Measurements from ENCODE around the gene HINFP.
A peak's percentile ranks its signal among the peaks of the same experiment; 100 is the strongest.
"Not testable (repeated sequence)": the region's sequence is repeated elsewhere in the genome, so short reads cannot be mapped to it uniquely, and the experiment has no call there.

HINFP gene

GRCh38 chr11:119116235-119116594 lies 5.2 kb upstream of the HINFP start:
- DNase-seq (ENCODE audit: insufficient read length, low spot score): no peak
- no peak for FAIRE-seq

DNA sequence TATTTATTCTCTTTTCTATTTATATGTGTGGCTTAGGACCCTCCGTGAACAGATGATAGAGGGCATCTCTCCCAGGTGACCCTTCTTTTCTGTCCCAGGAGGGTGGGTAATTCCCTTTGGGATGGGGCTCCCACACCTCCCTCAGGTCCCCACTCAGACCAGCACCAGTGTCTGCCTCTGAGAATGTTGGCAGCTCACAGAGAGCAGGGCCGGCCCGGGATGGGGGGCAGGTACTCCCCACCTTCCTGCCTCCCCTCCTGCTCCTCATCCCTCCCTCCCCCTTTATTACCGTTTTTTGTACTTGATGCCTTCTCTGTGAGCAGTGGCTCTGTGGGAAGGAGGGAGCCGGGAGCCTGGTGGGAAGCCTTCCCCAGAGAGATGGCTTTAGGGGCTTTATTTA lies 4.8 kb upstream of the HINFP start:
- no peak for FAIRE-seq
- no peak for DNase-seq (ENCODE audit: insufficient read length, low spot score)

DNA sequence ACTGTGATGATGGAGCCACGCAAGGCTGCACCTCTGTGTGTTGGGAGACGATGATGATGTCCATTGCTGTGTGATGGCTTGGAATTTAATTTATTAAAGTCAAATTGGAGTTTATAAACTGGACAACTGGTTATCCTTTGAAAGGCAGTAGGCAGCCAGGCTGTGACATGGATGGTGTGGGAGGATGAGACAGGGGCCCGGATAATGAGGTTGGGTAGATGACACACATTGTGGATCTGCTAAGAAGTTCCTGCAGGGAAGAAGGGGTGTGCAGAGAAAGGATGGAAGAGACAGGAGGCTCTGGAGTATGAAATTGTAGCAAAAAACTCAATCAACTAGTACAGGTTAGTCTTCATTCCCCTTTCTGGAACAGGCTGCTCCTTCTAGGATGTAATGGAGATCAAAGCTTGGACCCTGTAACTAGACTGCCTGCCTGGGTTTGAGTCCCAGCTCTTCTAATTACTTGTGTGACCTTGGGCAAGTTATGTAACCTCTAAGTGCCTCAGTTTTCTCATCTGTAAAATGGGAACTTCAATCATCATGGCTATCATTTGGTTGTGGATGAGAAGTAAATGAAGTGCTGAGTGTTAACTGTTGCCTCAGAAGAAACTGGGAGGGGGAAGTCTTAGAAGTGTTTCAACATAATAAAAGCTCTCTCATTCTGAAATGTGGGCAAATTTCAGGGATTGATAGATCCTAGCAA lies 4.2 kb upstream of the HINFP start:
- no peak for DNase-seq (ENCODE audit: insufficient read length, low spot score)
- FAIRE-seq: peak; percentile 45

DNA sequence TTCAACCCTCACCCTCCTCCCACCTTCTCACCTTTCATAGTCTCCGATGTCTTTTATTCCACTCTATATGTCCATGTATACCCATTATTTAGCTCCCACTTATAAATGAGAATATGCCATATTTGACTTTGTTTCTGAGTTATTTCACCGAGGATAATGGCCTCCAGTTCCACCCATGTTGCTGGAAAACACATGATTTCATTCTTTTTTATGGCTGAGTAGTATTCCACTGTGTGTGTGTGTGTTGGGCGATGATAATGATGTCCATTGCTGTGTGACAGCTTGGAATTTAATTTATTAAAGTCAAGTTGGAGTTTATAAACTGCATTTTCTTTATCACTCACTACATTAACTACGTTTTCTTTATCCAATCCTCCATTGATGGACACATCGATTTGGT lies 3.2 kb upstream of the HINFP start:
- FAIRE-seq: no peak

DNA sequence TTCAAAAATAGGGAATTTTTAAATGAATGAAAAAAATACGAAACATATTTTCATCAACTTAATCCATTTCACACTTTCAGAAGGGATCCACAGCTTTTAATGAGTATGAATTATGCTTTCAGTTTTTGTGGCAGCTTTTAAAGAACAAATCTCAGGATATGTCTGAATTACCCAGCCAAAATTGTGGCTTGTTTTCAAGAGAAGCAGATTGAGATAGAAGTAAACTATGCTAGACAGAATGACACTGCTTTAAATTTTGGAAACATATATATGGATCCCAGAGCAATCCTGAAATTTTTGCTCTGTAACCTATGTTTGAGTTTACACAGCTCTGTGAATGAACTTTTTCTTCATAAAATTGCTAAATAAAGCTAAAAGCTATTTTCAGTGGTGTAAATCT lies 2.4 kb upstream of the HINFP start:
- DNase-seq (ENCODE audit: insufficient read length, low spot score): no peak
- FAIRE-seq: no peak

More for the DNA sequence above, 3.2 kb upstream of the HINFP start:
- no peak for DNase-seq (ENCODE audit: insufficient read length, low spot score)

DNA sequence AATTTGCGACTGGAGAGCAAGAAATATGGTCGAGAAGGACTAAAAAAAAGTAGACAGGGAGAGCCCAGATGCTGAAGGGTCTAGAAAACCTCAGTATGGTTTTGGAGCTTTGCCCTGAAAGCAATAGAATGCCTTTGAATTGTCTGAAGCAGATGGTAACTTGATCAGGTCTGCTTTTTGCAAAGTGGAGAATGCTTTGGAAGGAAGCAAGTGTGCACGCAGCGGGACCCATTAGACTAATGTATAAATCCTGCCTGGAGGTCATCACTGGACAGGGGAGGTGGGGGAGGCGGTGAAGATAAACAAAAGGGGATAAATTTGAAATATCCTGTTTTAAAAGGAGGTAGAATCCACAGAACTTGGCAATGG lies 757 bp upstream of the HINFP start:
- FAIRE-seq: peak; percentile 18
- no peak for DNase-seq (ENCODE audit: insufficient read length, low spot score)

DNA sequence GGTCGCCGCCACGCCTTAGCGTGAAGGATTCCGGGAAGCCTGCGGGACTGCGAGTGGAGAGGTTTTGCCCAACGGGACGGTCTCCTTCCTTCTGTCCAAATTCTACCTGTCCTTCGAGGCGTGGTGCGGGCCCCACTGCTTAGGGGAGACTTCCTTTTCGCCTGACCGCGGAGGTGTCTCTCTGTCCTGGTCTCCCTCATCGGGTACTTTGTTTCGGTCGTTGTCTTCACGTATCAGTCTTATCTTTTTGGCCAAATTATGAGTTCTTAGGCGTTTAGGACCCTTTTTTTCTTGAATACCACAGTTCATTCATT lies 388 bp downstream of the HINFP start:
- DNase-seq (ENCODE audit: insufficient read length, low spot score) (no peak), FAIRE-seq (no peak)

DNA sequence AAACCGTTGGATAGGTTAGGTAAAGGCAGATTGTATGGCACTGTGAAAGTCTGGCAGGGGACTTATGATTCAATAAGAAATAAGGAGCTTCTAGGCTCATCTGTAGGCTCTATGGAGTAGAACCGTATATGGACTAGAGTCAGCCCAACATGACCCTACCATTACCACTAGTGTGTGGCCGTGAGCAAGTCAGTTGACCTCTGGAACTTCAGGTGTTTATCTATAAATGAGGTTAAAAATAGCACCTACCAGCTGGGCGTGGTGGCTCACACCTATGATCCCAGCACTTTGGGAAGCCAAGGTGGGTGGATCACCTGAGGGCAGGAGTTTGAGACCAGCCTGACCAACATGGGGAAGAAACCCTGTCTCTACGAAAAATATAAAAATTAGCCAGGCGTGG lies 4.4 kb downstream of the HINFP start:
- no peak for DNase-seq (ENCODE audit: insufficient read length, low spot score)
- no peak for FAIRE-seq

GRCh38 chr11:119126675-119127268 lies 5.4 kb downstream of the HINFP start:
- DNase-seq (ENCODE audit: insufficient read length, low spot score) (no peak), FAIRE-seq (no peak)

DNA sequence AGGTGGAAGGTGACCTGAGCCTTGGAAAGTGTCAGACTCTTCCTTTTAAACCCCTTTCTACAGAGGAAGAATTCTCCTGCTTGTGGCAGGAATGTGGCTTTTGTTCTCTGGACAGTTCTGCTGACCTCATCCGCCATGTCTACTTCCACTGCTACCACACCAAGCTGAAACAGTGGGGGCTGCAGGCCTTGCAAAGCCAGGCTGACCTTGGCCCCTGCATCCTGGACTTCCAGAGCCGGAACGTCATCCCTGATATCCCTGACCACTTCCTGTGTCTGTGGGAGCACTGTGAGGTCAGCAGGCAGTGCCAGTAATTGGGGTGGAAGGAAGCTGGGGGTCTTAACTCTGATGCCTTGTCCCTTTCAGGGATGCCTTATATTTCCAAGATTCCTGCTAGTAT lies 9.3 kb downstream of the HINFP start:
- no peak for DNase-seq (ENCODE audit: insufficient read length, low spot score)
- FAIRE-seq: no peak

DNA sequence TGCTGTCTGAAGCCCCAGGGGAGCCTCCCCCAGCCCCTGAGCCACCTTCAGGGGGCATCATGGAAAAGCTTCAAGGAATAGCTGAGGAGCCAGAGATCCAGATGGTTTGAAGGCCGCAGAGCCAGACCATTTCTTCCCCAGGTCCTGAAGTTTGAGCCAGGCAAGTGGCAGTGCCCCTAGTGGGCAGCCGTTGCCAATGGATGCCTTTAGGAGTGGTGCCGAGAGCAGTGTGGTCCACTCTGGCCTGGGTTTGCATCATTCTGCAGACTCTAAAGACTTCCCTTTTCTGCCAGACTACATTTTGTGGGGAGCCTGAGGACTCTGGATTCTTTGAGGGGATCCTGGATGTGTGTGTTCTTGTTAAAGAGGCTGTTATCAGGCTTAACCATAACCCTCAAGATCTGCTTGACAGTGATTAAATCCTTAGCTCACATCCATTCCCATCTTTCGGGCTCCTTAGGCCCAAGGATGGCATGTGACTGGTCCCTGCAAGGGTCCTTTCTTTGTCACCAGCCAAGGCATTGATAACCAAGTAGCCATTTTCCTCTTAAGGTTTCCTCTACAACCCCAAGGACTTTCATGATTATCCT lies 13.1 kb downstream of the HINFP start:
- FAIRE-seq (no peak), DNase-seq (ENCODE audit: insufficient read length, low spot score) (no peak)

DNA sequence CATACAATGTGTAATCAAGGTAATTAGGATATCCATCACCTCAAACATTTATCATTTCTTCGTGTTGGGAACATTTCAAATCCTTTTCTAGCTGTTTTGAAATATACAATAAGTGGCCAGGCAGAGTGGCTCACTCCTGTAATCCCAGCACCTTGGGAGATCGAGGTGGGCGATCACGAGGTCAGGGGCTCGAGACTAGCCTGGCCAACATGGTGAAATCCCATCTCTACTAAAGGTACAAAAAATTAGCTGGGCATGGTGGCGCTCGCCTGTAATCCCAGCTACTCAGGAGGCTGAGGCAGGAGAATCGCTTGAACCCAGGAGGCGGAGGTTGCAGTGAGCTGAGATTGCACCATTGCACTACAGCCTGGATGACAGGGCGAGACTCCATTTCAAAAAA lies 17.9 kb downstream of the HINFP start:
- DNase-seq (ENCODE audit: insufficient read length, low spot score); FAIRE-seq: not testable (repeated sequence)

DNA sequence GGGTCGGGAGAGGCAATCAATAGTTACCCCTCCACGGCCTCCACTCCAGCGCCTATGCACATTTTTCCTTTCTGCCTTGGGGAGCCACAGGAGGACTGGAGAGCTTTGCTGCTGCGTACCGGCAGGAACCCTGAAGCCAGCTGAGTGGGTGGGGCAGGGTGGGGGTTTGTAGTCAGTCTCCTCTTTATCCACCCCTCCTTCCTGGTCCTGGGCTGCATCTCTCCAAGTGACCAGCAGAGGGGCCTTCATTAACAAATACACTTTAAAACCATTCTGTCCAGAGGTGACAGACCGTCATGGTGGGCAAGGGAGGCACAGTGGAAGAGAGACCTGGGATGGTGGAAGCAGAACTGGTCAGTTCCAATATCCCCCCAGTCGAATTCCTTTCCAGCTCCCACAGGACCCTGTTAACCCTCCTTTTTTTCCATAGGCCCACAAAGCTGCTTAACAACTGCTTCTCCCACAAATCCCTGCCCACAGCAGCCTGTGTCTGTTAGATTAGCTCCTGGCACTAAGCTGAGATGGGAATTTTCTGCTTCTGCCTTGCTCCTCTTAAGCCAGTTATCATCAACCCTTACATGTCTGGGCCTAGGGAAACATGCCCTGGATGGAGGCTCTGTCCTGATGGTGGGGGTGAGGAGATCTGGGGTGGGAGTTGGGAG lies 23.6 kb downstream of the HINFP start:
- FAIRE-seq (peak; percentile 21), DNase-seq (ENCODE audit: insufficient read length, low spot score) (peak; percentile 83)

DNA sequence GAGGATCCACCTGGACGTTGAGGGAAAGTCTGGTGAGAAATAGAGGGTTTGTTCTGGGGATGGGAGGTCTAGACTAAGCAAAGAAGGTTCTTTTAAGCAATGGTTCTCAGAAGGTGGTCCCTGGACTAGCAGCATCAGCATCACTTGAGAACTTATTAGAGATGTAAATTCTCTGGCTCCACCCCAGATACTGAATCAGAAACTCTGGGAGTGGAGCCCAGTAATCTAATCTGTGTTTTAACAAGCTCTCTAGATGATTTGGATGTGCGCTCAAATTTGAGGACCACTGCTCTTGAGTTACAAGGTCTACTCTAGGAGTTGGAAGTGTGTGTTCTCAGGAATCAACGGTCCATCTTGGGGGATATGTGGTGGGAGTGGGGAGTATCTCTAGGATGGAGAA lies 24.2 kb downstream of the HINFP start:
- DNase-seq (ENCODE audit: insufficient read length, low spot score) (no peak), FAIRE-seq (no peak)

DNA sequence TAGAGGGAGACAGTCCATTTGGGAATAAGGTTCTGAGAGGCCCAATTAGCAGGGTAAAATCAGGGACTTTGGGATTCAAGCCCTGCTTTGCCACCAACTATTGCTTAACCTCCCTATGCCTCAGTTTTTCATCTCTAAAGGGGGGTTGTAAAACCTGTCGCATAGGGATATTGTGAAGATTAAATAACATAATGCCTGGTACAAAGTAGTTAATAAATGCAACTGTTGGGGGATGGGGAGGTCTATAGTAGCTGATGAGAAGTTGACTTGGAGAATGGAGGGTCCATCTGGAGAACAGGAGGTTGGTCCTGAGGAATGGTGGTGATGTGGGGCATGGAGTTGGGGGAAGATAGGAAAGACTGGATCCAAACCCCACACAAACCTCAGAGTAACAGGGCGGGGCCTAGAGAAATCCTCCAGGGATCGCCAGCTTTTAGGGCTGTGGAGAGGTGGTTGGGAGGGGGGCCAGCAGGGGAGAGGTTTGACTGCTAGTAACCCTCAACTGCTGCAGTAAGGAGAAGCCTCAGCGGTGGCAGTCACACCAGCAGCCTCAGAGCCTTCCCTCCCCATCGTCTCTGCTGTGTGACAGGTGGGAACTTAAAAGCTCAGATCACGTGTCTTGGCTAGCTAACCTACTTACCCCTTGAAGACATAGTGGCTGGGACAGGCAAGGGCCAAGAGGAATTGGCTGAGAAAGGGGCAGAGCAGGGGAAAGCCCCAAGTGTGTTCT lies 26.4 kb downstream of the HINFP start:
- no peak for DNase-seq (ENCODE audit: insufficient read length, low spot score)
- no peak for FAIRE-seq

DNA sequence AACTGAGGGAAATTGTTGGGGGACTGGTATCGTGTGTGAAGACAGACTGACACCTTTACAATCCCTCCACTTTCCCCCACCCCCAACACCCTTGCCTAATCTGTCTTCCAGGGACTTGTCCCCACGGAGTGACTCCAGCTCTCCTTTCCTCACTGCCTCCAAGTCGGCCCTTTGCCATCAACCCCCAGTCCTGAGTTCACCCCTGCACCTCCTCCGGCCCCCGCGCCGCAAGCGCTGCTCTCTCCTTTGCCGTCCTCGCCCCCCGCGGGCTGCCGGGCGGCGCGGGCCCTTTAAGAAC lies 27.3 kb downstream of the HINFP start:
- no peak for FAIRE-seq
- no peak for DNase-seq (ENCODE audit: insufficient read length, low spot score)

- DNase-seq (ENCODE audit: insufficient read length, low spot score): no peak
- no peak for FAIRE-seq
Observed at GRCh38 chr11:119149018-119149785, 27.8 kb downstream of the HINFP start, which contains the start of gene ABCG4. Gene ABCG4 (plus strand): TSS chr11:119149052. CDS start chr11:119149966, 914 bp downstream.

DNA sequence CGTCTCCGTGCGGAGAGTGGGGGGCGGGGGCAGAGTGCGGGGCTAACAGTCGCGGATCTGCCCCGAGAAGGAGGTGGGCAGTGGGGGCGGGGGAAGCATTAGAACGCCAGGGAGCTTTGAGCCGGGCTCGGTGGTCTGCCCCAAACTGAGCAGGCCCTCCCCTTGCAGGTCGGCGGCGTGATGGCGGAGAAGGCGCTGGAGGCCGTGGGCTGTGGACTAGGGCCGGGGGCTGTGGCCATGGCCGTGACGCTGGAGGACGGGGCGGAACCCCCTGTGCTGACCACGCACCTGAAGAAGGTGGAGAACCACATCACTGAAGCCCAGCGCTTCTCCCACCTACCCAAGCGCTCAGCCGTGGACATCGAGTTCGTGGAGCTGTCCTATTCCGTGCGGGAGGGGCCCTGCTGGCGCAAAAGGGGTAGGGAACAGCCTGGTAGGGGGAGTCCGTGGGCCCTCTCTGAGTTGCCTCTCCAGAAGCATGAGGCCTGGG lies 28.5 kb downstream of the HINFP start:
- FAIRE-seq (no peak), DNase-seq (ENCODE audit: insufficient read length, low spot score) (no peak)

DNA sequence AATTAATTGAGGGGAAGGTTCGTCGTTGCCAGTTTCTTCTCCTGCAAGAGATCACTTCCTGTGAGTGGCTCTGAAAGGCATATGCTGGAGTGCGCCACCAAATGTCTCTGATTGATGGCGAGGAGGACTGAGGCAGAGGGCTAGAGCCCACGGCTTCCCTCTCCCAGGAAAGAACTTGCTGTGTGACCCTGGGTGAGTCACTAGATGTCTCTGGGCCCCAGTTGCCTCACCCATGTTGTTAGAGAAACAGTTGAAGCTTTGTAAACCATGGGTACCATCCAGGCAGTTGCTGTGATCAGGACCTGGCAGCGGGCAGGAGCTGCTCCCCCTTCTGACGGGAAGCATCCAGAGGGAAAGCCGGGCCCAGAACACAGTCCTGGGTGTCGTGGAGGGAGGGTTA lies 30.7 kb downstream of the HINFP start:
- DNase-seq (ENCODE audit: insufficient read length, low spot score) (no peak), FAIRE-seq (no peak)

GRCh38 chr11:119152604-119153003 lies 31.2 kb downstream of the HINFP start:
- DNase-seq (ENCODE audit: insufficient read length, low spot score): no peak
- no peak for FAIRE-seq

All from GM19239 (cell line).